HS-27A (cell line): Measurements from ENCODE around the gene ZNF433.
A peak's percentile ranks its signal among the peaks of the same experiment; 100 is the strongest.
"Not testable (repeated sequence)": the region's sequence is repeated elsewhere in the genome, so short reads cannot be mapped to it uniquely, and the experiment has no call there.

ENCODE experiments used
- DNase-seq: peaks from one replicate; pipeline ENCODE4 v3.0.0-alpha.2; 2012; ENCODE audit warnings: low read depth, missing footprints

The ZNF433 gene

DNA sequence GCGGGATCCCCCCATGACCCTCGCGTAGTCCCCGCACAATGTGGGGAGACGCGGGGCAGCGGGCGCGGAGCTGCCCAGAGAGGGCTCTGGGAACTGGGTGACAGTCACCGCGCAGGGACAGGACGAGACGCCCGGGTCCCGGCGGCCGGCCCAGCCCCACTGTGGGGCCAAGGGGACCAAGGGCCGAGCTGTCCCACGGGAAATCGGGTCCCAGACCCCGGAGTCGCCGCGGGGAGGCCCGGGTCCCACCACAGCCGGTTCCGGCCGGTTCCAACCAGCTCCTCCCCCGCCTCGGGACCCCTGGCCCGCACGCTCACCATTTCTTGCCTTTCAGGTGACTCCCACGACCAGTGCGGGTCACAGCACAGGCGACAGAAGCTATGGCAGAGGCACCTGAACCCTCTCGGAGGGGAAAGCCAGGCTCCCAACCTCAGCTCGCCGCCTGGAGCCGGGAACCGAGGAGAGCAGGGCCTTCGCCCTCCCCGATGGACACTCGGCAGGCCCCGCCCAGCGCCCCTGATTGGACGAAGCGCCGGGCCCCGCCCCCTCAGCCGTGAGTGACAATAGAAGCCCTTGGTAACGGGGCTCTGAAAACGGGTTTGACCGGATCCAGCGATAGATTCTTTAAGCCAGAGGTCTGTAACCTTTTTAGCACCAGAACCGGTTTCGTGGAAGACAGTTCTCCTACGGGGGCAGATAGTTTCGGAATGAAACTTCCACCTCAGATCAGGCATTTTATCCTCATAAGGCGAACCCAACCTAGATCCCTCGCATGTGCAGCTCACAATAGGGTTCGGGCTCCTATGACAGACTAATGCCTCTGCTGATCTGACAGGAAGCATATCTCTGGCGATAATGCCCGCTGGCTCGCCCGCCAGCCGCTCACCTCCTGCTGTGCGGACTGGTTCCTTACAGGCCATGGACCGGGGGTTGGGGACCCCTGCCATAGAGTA lies at the start of gene ZNF433:
ZNF433 (minus strand) TSS at position 460 of the 953 bp plus-strand sequence; CDS start at position 320, 140 bp downstream.
- peak; percentile 67 for DNase-seq

DNA sequence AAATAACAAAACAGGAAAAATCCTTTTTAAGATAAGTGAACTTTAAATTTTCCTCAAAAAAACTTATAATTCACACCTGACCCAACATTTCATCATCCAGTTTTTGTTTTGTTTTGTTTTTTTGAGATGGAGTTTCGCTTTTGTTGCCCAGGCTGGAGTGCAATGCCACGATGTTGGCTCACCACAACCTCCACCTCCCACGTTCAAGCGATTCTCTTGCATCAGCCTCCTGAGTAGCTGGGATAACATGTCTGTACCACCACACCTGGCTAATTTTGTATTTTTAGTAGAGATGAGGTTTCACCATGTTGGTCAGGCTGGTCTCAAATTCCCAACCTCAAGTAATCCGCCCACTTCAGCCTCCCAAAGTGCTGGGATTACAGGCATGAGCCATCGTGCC lies 47.9 kb upstream of the ZNF433 start:
- DNase-seq, result not testable (repeated sequence)

DNA sequence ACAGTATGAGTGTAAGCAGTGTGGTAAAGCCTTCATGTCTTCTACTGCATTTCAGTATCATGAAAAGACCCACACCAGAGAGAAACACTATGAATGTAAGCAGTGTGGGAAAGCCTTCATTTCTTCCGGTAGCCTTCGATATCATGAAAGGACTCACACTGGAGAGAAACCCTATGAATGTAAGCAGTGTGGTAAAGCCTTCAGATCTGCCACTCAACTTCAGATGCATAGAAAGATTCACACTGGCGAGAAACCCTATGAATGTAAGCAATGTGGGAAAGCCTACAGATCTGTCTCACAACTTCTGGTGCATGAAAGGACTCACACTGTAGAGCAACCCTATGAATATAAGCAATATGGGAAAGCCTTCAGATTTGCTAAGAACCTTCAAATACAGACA lies 41.9 kb upstream of the ZNF433 start:
- DNase-seq, result no peak

DNA sequence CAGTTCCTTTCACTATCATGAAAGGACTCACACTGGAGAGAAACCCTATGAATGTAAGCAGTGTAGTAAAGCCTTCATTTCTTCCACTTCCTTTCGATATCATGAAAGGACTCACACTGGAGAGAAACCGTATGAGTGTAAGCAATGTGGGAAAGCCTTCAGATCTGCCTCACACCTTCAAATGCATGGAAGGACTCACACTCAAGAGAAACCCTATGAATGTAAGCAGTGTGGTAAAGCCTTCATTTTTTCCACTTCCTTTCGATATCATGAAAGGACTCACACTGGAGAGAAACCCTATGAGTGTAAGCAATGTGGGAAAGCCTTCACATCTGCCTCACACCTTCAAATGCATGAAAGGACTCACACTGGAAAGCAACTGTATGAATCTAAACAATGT lies 40.9 kb upstream of the ZNF433 start:
- not testable (repeated sequence) for DNase-seq

DNA sequence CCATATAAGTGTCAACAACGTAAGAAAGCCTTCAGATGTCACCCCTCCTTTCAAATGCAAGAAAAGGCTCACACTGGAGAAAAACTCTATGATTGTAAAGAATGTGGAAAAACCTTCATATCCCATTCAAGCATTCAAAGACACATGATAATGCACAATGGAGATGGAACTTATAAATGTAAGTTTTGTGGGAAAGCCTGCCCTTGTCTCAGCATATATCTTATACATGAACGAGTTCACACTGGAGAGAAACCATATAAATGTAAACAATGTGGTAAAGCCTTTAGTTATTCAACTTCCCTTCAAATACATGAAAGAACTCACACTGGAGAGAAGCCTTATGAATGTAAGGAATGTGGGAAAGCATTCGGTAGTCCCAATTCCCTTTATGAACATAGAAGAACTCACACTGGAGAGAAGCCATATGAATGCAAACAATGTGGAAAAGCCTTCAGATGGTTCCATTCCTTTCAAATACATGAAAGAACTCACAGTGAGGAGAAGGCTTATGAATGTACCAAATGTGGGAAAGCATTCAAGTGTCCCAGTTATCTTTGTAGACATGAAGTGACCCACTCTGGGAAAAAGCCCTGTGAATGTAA lies 40.2 kb upstream of the ZNF433 start:
- no peak for DNase-seq

DNA sequence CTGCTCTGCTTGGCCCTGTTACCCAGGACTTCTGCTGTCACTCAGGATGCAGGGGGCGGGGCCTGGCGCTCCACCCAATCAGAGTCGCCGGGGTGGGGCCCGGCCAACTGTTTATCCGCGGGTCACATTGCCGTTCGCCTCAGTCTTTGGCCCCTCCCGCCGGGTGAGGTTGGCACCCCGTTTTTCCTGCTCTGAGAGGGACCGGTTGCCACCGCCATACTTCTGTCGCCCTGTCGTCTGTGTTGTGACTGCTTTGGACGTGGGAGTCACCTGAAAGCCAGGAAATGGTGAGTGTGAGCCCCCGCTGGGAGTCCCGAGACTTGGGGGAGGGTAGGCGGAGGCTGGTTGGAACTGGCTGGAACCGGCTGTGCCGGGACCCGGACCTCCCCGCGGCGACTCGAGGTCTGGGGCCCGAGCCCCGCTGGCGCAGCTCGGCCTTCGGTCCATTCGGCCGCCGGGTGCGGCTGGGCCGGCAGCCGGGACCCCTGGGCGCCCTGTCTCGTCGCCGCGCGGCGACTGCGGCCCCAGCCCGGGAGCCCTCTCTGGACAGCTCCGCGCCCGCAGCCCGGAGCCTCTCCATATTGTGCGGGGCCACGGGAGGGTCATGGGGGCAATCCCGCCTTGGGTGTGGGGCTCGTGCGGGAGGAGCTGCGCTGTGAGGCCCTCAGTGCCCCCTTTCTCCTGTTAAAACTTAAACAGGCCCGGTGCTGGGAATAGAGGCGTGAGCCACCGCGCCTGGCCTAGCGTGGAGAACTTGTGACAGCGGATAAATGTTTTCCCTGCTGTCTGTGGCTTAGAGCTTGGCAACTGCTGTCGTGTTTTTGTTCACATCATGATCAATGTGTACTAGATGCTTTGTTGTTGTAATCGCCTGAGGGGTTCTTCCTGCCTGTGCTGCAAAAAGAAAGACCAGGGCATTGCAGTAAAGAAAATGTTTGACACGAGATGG lies 29.4 kb upstream of the ZNF433 start, which contains the start of gene ZNF844:
ZNF844 (plus strand) TSS at position 142 of the 949 bp plus-strand sequence; CDS start at position 285, 143 bp downstream.
- DNase-seq, result peak; percentile 63

DNA sequence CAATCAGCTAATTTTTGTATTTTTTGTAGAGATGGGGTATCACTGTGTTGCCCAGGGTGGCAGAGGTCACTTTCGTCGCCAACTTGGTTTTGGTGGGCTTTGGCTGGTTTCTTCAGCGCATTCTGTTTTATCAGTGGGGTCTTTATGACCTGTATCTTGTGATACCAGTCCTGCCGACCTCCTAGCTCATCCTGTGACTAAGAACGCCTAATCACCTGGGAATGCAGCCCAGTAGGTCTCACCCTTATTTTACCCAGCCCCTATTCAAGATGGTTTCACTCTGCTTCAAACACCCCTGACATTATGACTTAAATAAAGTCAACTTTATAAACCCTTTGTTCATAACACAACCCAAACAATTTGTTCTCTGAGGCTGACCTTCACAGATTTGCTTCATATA lies 20.3 kb upstream of the ZNF433 start:
- no peak for DNase-seq

DNA sequence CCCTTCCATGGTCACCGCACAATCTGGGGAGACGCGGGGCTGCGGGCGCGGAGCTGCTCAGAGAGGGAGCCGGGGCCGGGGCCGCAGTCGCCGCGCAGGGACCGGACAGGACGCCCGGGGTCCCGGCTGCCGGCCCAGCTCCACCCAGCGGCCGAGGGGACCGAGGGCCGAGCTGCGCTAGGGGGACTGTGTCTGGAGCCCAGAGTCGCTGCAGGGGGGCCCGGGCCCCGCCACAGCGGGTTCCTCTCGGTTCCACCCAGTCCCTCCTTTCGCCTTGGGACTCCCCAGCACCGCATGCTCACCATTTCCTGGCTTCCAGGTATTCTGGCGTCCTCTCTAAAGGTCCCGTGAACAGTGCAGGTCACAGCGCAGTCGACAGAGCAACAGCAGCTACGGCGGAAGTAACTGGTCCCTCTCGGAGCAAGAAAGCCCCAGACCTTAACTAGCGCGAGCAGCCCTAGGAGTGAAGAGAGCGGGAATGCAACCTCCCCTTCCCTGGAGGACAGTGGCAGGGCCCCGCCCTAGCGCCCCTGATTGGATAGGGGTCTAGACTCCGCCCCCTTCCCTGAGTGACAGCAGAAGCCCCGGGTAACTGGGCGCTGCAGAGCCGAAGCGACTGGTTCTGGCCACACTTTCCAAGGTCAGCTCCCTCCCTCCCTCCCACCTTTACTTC lies 17.2 kb upstream of the ZNF433 start, which contains the start of gene ZNF878:
ZNF878 (minus strand) TSS at position 465 of the 673 bp plus-strand sequence; CDS start at position 305, 160 bp downstream.
- peak; percentile 55 for DNase-seq

DNA sequence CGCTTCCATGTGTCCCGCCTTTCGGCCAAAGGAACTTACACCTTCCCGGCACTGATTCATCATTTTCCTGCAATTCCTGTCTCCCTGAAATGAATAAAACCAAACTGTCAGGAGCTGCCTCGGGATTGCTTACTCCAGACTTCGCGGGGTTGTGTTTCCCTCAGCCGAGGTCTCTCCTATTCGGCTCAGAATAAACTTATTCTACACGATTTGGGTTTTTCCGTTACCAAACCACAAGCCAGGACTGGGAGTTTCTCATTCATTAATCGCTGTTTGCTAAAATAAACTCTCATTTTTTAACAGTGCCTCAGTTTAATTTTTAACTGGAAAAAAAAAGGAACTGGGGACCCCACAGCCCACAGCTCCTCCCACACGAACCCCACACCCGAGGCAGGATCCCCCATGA lies 16.6 kb upstream of the ZNF433 start:
- DNase-seq, result no peak

DNA sequence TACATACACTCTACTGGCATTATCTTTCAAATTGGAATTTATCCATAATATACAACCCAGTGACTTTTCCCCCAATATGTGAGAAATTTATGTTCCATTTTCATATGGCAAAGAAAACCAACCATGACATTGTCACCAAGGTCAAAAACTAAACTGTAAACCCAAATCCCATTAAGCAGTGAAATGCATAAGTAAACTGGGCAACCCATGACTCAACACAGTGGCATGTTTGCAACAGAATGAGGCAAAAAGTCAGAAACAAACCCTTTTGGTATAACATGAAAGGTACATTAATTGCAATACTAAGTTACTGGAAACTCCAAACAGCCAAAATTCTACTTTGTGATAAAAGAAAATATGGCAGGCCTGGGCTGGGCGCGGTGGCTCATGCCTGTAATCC lies 12.4 kb upstream of the ZNF433 start:
- DNase-seq, result no peak

DNA sequence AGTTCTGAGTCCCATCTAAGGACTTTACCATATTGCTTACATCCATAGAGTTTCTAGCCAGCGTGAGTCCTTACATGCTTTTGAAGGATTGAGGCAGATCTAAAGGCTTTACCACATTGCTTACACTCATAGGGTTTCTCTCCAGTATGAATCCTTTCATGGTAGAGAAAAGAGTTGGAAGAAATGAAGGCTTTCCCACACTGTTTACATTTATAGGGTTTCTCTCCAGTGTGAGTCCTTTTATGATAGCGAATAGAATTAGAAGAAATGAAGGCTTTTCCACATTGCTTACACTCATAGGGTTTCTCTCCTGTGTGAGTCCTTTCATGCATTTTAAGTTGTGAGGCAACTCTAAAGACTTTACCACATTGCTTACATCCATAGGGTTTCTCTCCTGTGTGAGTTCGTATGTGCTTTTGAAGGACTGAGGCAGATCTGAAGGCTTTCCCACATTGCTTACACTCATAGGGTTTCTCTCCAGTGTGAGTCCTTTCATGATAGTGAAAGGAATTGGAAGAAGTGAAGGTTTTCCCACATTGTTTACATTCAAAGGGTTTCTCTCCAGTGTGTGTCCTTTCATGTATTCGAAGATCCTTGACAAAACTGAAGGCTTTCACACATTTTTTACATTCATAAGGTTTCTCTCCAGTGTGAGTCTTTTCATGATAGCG lies 8.4 kb upstream of the ZNF433 start:
- DNase-seq, result no peak

DNA sequence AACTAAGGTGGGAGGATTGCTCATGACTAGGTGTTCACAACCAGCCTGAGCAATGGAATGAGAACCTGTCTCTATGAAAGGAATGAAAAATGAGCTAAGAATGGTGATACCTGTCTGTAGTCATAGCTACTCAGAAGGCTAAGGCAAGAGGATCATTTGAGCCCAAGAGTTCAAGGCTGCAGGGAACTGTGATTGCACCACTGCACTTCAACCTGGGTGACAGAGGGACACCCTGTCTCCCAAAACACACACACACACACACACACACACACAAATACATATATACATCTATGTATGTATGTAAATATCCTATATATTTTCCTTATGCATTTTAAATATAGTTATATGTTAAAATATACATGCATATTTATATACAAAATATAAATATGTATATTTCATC lies 7.4 kb upstream of the ZNF433 start:
- DNase-seq, result no peak

DNA sequence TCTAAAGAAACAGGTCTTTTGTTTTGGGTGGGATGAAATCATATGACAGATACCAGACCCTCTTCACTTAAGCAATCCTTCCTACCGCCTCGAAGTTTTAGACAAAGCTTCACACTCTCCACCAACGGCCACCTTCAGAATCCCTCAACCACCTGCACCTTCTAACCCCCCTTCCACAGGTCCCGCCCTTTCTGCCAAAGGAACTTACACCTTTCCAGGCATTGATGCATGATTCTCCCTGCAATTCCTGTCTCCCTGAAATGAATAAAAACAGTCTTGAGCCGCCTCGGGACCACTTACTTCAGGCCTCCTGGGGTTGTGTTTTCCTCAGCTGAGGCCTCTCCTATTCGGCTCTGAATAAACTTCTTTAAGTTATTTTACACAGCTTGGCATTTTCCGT lies 859 bp downstream of the ZNF433 start:
- DNase-seq, result no peak

DNA sequence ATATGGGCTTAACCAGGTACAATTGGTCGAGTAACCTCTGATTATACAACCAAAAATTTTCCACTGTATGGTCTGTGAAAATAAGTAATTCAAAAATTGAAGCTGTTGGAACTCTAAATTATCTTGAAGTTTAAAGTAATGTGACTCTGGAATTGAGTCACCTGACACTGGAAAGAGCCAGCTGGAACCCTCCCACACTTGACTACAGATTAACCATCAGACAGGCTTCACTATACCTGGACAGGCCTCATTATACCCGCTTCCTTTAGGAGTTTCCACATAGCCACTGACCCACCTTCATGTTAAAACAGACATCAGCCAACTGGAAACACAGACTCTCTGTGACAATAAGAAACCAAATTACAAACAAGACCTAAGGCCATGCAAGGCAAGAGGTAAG lies 1.3 kb downstream of the ZNF433 start:
- no peak for DNase-seq

DNA sequence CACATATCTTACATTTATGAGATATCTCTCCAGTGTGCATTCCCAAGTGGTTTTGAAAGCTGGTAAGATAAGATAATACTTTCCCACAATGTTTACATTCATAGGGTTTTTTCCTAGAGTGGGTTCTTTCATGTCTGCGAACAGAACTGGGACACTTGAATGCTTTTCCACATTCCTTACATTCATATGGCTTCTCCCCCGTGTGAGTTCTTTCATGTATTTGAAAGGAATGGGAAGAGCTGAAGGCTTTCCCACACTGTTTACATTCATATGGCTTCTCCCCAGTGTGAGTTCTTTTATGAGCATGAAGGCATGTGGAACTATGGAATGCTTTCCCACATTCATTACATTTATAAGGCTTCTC lies 19.7 kb downstream of the ZNF433 start:
- no peak for DNase-seq

DNA sequence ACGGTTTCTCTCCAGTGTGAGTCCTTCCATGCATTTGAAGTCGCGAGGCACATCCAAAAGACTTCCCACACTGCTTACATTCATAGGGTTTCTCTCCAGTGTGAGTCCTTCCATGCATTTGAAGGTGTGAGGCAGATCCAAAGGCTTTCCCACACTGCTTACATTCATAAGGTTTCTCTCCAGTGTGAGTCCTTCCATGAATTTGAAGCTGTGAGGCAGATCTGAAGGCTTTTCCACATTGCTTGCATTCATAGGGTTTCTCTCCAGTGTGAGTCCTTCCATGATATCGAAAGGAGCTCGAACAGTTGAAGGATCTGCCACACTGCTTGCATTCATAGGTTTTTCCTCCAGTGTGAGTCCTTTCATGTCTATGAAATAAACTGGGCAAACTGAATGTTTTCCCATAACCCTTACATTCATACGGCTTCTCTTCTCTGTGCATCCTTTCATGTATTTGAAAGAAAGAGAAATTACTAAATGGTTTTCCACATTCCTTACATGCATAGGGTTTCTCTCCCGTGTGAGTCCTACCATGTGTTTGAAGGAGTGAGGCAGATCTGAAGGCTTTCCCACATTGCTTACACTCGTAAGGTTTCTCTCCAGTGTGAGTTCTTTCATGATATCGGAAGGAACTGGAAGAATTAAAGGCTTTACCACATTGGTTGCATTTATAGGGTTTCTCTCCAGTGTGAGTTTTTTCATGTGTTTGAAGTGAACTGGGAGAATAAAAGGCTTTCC lies 20.3 kb downstream of the ZNF433 start:
- no peak for DNase-seq

DNA sequence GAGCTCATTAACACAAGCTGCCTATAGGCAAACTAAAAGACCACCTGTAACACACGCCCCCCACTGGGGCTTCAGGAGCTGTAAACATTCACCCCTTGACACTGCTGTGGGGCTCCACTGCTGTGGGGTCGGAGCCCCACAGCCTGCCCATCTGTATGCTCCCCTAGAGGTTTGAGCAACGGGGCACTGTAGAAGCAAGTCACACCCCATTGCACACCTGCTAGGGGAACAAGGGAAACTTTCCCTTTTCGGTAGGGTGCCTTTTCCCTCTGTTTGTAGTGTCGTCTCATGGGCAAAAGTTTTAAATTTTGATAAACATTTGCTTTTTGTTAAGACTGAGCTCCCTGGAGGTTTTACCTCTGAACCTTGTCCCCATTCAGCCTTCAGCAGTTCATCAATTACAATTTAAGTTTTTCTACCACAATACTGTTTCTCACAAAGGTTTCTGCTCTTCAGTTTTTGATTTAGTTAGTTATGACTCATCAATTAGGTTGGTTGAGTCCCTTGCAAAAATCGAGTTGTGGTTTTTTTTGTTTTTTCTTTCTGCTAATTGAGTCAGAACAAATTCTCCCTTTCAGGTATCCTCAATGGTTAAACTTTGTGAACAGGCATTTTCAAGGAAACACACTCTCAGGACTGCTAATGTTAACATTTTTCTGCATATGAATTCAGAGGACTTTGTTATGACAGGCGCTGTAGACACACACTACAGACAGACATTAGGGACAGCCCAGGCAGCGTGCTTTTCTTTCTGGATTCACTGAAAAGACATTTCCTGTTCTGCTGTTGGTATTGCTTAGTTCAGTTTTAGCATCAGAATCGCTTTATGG lies 35.1 kb downstream of the ZNF433 start:
- DNase-seq, result no peak

DNA sequence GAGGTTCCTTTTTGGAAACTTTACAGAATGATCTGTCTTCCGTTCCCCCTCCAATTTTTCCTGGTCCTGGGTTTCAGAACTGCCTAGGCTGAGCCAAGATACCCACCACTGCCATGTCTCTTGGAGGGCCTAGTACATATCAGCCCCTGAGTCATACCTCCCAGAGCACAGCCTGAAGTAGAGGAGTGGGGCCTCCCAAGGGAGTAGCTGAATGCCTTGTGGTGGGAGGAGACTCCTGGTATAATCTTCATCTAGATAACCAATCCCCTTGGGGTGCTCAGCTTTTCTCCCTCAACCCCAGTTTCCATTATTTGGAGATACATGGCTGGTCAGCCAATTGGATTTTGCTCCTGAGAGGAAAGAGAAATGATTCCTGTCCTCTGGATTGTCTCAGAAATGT lies 40.3 kb downstream of the ZNF433 start:
- no peak for DNase-seq

DNA sequence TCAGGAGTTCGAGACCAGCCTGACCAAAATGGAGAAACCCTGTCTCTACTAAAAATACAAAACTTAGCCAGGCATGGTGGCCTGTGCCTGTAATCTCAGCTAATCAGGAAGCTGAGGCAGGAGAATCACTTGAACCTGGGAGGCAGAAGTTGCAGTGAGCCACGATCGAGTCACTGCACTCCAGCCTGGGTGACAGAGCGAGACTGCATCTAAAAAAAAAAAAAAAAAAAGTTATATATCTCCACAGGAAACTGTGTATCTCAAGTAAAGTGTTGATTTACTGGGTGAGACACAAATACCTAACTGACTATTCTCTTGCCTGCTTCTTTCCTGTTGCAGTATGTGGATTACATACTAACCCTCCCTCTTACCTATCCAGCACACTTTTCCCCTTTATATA lies 43.6 kb downstream of the ZNF433 start:
- DNase-seq, result not testable (repeated sequence)
